Liver (tissue), 9 donors: ENCODE data around the gene GAP43. TPM values are rescaled to one million over a fixed set of nuclear protein-coding genes. Genes with fewer than 3 reads are reported as not detected.

Source experiments
- DNase-seq: peaks from one replicate; pipeline ENCODE4 v3.0.0-alpha.2; 2017; ENCODE audit warnings: low spot score
- H3K27ac ChIP-seq, 2 donors: one replicate each; pipeline ENCODE4 v1.7.0; 2013; ENCODE audit warnings: inconsistent platforms in 2 of 2, low read length in 2 of 2, control low read depth in 1 of 2, low read depth in 1 of 2, mild to moderate bottlenecking in 1 of 2
- H3K27me3 ChIP-seq, 4 donors: one replicate each; pipeline versions ENCODE4 v1.6.1 to v1.7.0; 2013; ENCODE audit warnings: low read length in 3 of 4, inconsistent platforms in 1 of 4, mild to moderate bottlenecking in 1 of 4, moderate library complexity in 1 of 4; ENCODE audit not compliant: control insufficient read depth in 4 of 4, insufficient read depth in 4 of 4
- H3K36me3 ChIP-seq, 4 donors: one replicate each; pipeline versions ENCODE4 v1.6.1 to v1.7.0; 2013; ENCODE audit warnings: low read length in 3 of 4, mild to moderate bottlenecking in 3 of 4, low read depth in 1 of 4, moderate library complexity in 1 of 4; ENCODE audit not compliant: control insufficient read depth in 4 of 4, insufficient read depth in 3 of 4
- H3K4me1 ChIP-seq, 4 donors: one replicate each; pipeline versions ENCODE4 v1.6.1 to v1.7.0; 2013; ENCODE audit warnings: low read length in 3 of 4, mild to moderate bottlenecking in 3 of 4, moderate library complexity in 1 of 4; ENCODE audit not compliant: control insufficient read depth in 4 of 4, insufficient read depth in 4 of 4
- H3K4me3 ChIP-seq, 3 donors: one replicate each; pipeline versions ENCODE4 v1.6.1 to v1.7.0; 2013; ENCODE audit warnings: low read length in 3 of 3, control low read depth in 1 of 3, low read depth in 1 of 3, mild to moderate bottlenecking in 1 of 3
- H3K9ac ChIP-seq, 2 donors: one replicate each; pipeline ENCODE4 v1.7.0; 2013; ENCODE audit warnings: low read length in 2 of 2, mild to moderate bottlenecking in 2 of 2, moderate library complexity in 2 of 2, control low read depth in 1 of 2, low read depth in 1 of 2
- H3K9me3 ChIP-seq, 4 donors: one replicate each; pipeline versions ENCODE4 v1.6.1 to v1.7.0; 2013; ENCODE audit warnings: low read length in 3 of 4; ENCODE audit not compliant: control insufficient read depth in 4 of 4
- ATF3 ChIP-seq: IDR thresholded peaks from 2 replicates; pipeline ENCODE4 v1.6.1; 2016; ENCODE audit warnings: antibody characterized with exemption
- EGR1 ChIP-seq, 2 donors: IDR thresholded peaks; 2 replicates each; pipeline ENCODE4 v1.6.1; 2016 to 2018; ENCODE audit warnings: antibody characterized with exemption in 2 of 2, low read depth in 2 of 2
- FOXA1 ChIP-seq: IDR thresholded peaks from 2 replicates; pipeline ENCODE4 v1.6.1; 2016; ENCODE audit warnings: antibody characterized with exemption
- FOXA2 ChIP-seq: IDR thresholded peaks from 2 replicates; pipeline ENCODE4 v1.6.1; 2016; ENCODE audit warnings: antibody characterized with exemption
- GABPA ChIP-seq, 2 donors: IDR thresholded peaks in 1 of 2; conservative IDR thresholded peaks in 1 of 2; 2 replicates each; pipeline ENCODE4 v1.6.1; 2016; ENCODE audit warnings: antibody characterized with exemption in 2 of 2, mild to moderate bottlenecking in 1 of 2, moderate library complexity in 1 of 2
- HNF4A ChIP-seq, 2 donors: conservative IDR thresholded peaks; 2 replicates each; pipeline ENCODE4 v1.6.1; 2016; ENCODE audit warnings: antibody characterized with exemption in 2 of 2, mild to moderate bottlenecking in 2 of 2
- HNF4G ChIP-seq: IDR thresholded peaks from 2 replicates; pipeline ENCODE4 v1.6.1; 2016; ENCODE audit warnings: antibody characterized with exemption
- JUND ChIP-seq, 2 donors: IDR thresholded peaks; 2 replicates each; pipeline ENCODE4 v1.6.1; 2016; ENCODE audit warnings: antibody characterized with exemption in 2 of 2
- NR2F2 ChIP-seq: IDR thresholded peaks from 2 replicates; pipeline ENCODE4 v1.6.1; 2016; ENCODE audit warnings: antibody characterized with exemption
- RAD21 ChIP-seq, 2 donors: IDR thresholded peaks; 2 replicates each; pipeline ENCODE4 v1.6.1; 2016; ENCODE audit warnings: antibody characterized with exemption in 2 of 2, mild to moderate bottlenecking in 2 of 2
- REST ChIP-seq: IDR thresholded peaks from 2 replicates; pipeline ENCODE4 v1.6.1; 2016; ENCODE audit warnings: antibody characterized with exemption, mild to moderate bottlenecking
- RXRA ChIP-seq, 2 donors: IDR thresholded peaks; 2 replicates each; pipeline ENCODE4 v1.6.1; 2017 to 2018; ENCODE audit warnings: antibody characterized with exemption in 2 of 2, mild to moderate bottlenecking in 1 of 2
- SP1 ChIP-seq: IDR thresholded peaks from 2 replicates; pipeline ENCODE4 v1.6.1; 2018; ENCODE audit warnings: antibody characterized with exemption, mild to moderate bottlenecking
- TAF1 ChIP-seq: conservative IDR thresholded peaks from 2 replicates; pipeline ENCODE4 v1.6.1; 2016; ENCODE audit warnings: antibody characterized with exemption, mild to moderate bottlenecking
- YY1 ChIP-seq: IDR thresholded peaks from 2 replicates; pipeline ENCODE4 v1.6.1; 2016; ENCODE audit warnings: antibody characterized with exemption, mild to moderate bottlenecking
- WGBS: extraction: QIAGEN DNeasy Blood & Tissue Kit; methylation state at CpG from one replicate; pipeline ENCODE4 v1.1.7; 2013; 5-methylcytosine and 5-hydroxymethylcytosine counted together
- polyA plus RNA-seq, 2 donors: library from polyadenylated mRNA; stranded (reverse) in 1 of 2; unstranded in 1 of 2; fragments of 200-250 nt in 1 of 2; fragments of >200 nt in 1 of 2; fragmentation: Nextera tagmentation in 1 of 2; extraction: Ambion mirVana in 1 of 2; gene quantifications; one replicate each; pipeline versions ENCODE4 v1.2.1 to v1.2.3, GENCODE V29; 2013 to 2015
- total RNA-seq, 2 donors: library from RNA; depleted of rRNA; stranded (reverse); fragments of >200 nt; gene quantifications; one replicate each; pipeline ENCODE4 v1.2.3, GENCODE V29; 2014
- TF ChIP-seq, protein P1 (sequence below): IDR thresholded peaks from 2 replicates; pipeline ENCODE4 v1.6.1; 2016; ENCODE audit warnings: antibody characterized with exemption
- TF ChIP-seq, protein P2 (sequence below): IDR thresholded peaks from 2 replicates; pipeline ENCODE4 v1.6.1; 2016; ENCODE audit warnings: antibody characterized with exemption
- donor health status: healthy.
- donor health status: healthy.
- donor health status: healthy.
- donor health status: healthy.
- donor health status: healthy.

GAP43 gene
- total and polyA plus RNA-seq, 4 donors, result 0.06 TPM; not detected in 3

- Histone ChIP-seq H3K9me3 (no peaks in the 10 kb centered on the region), H3K4me3 (no peak overlapping the region), H3K27me3 (no peaks in the 10 kb centered on the region), H3K9ac (no peak overlapping the region), H3K27ac (no peak overlapping the region), H3K4me1 (peaks cover 0 to 7% (median 2%) of the 10 kb centered on the region in 4 donors), H3K36me3 (no peaks in the 10 kb centered on the region)
- 93% methylated on average over 2 of the region's 2 CpGs for WGBS
- DNase-seq, result no peak
- TF ChIP-seq HNF4G (no peak), NR2F2 (no peak), TAF1 (no peak), FOXA2 (no peak), RXRA (IDR thresholded peaks at IDR 0.05) (no peak), JUND (IDR thresholded peaks at IDR 0.05) (no peak), ATF3 (no peak), GABPA (IDR thresholded peaks at IDR 0.05 in 1 of 2, conservative IDR thresholded peaks at IDR 0.05 in 1 of 2) (no peak), YY1 (no peak), HNF4A (conservative IDR thresholded peaks at IDR 0.05) (no peak), FOXA1 (no peak)
- TF ChIP-seq, protein P1, sequence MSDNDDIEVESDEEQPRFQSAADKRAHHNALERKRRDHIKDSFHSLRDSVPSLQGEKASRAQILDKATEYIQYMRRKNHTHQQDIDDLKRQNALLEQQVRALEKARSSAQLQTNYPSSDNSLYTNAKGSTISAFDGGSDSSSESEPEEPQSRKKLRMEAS, result no peak
Measured at GRCh38 chr3:115655761-115656282, 32.5 kb downstream of the GAP43 start.

DNA sequence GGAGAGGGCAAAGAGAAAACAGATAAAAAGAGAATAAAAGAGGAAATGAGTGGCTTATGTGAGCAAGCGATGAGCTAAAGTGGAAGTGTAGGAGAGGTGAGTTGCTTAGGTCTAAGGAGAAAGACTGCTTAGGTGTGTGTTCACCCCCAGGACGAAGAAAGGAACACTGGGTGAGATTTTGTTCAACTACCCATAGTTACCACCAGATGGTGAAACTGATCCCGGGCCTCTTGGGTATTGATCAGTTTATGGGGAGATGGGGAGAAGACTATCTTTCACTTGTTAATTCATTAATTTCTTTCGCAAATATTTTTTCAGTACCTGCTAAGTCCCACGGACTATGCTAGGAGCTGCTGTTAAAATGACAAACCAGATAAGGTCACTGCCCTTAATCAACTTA lies 33.9 kb downstream of the GAP43 start:
- Histone ChIP-seq H3K27me3 (no peaks in the 10 kb centered on the region), H3K4me1 (peaks cover 0 to 7% (median 2%) of the 10 kb centered on the region in 4 donors), H3K4me3 (no peak overlapping the region), H3K27ac (no peak overlapping the region), H3K36me3 (no peaks in the 10 kb centered on the region), H3K9ac (no peak overlapping the region), H3K9me3 (no peaks in the 10 kb centered on the region)
- DNase-seq, result no peak
- TF ChIP-seq SP1, result no peak
- no peak for TF ChIP-seq GABPA (IDR thresholded peaks at IDR 0.05 in 1 of 2, conservative IDR thresholded peaks at IDR 0.05 in 1 of 2)
- TF ChIP-seq, protein P2, sequence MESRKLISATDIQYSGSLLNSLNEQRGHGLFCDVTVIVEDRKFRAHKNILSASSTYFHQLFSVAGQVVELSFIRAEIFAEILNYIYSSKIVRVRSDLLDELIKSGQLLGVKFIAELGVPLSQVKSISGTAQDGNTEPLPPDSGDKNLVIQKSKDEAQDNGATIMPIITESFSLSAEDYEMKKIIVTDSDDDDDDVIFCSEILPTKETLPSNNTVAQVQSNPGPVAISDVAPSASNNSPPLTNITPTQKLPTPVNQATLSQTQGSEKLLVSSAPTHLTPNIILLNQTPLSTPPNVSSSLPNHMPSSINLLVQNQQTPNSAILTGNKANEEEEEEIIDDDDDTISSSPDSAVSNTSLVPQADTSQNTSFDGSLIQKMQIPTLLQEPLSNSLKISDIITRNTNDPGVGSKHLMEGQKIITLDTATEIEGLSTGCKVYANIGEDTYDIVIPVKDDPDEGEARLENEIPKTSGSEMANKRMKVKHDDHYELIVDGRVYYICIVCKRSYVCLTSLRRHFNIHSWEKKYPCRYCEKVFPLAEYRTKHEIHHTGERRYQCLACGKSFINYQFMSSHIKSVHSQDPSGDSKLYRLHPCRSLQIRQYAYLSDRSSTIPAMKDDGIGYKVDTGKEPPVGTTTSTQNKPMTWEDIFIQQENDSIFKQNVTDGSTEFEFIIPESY, result no peak
- no peak for TF ChIP-seq YY1
- no peak for TF ChIP-seq HNF4G
- TF ChIP-seq EGR1 (IDR thresholded peaks at IDR 0.05; ENCODE audit: low read depth in 2 of 2), result no peak
- TF ChIP-seq, protein P1, result no peak
- no peak for TF ChIP-seq RXRA (IDR thresholded peaks at IDR 0.05)
- no peak for TF ChIP-seq JUND (IDR thresholded peaks at IDR 0.05)
- TF ChIP-seq RAD21 (IDR thresholded peaks at IDR 0.05), result no peak
- TF ChIP-seq ATF3, result no peak
- no peak for TF ChIP-seq FOXA1
- TF ChIP-seq NR2F2, result no peak
- no peak for TF ChIP-seq REST
- WGBS, result 92% methylated on average over 5 of the region's 5 CpGs
